Uterus (tissue), 2 donors: ENCODE data around the gene CR1L.

ENCODE experiments used
- CTCF ChIP-seq, 4 experiments: fragments of 200-600 bp in 2 of 4; fragments of 450-650 bp in 2 of 4; sonication (generic) in 2 of 4; IDR thresholded peaks; one replicate each; pipeline ENCODE4 v1.5.1; 2016 to 2019; ENCODE audit warnings: antibody characterized with exemption in 4 of 4, mild to moderate bottlenecking in 2 of 4, moderate library complexity in 1 of 4
- POLR2A ChIP-seq, 2 donors: fragments of 450-650 bp; IDR thresholded peaks; one replicate each; pipeline ENCODE4 v1.6.1; 2016; ENCODE audit warnings: antibody characterized with exemption in 2 of 2, mild to moderate bottlenecking in 1 of 2, moderate library complexity in 1 of 2

DNA sequence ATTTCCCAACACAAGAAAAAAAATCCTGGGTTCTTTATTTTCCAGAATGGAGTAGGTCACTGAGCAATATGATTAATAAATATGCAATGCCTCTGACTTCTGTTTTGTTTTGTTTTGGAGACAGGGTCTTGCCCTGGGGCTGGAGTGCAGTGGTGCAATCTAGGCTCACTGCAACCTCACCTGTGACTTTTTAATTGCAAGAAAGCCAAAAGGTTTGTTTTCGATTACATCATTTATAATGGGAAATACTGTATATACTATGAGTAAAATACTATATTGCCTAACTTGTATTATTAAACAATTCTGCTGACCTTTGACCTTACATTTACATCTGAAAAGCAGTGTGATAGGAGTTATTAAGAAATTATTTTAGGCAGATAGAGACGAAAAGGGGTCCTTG, 95.3 kb downstream of the CR1L start:
- no peak for TF ChIP-seq POLR2A (IDR thresholded peaks at IDR 0.05)
- TF ChIP-seq CTCF (IDR thresholded peaks at IDR 0.05), result no peak
